HCT116 (cell line): ENCODE results near the gene RALGPS1. TPM values are rescaled to one million over a fixed set of nuclear protein-coding genes. Genes with fewer than 3 reads are reported as not detected.

Experiments used
- ATAC-seq: fragments of 200-7000 bp; cut with Tn5 transposase; 2 replicates; pipeline ENCODE4 v1.9.1; 2020; ENCODE audit warnings: mild to moderate bottlenecking, moderate library complexity
- BruUV-seq: library from RNA; stranded (reverse); fragments of 400-500 nt; replicated peaks from 2 replicates; lab custom pipeline; 2021; lab: Mats Ljungman, UMichigan
- CTCF ChIA-PET: fragments of 300-600 bp; sonication (Branson Sonifier 250); formaldehyde crosslinking; loops from one replicate; lab custom pipeline; 2021; ENCODE audit warnings: antibody characterized with exemption; lab: Charles Lee
- POLR2A ChIA-PET: fragments of 300-600, 350-600 bp; sonication (Branson Sonifier 250); formaldehyde crosslinking; loops from one replicate; lab custom pipeline; 2021; ENCODE audit warnings: antibody characterized with exemption; lab: Charles Lee
- RAD21 ChIA-PET, 2 experiments: fragments of 300-600 bp; sonication (Branson Sonifier 250); formaldehyde crosslinking; loops; one replicate each; lab custom pipeline; 2023; ENCODE audit warnings: low total read pairs in 2 of 2; ENCODE audit not compliant: uncharacterized antibody in 2 of 2, unreplicated experiment in 2 of 2, low non-redundant PET in 1 of 2; lab: Charles Lee
- DNase-seq: peaks from one replicate; pipeline ENCODE4 v3.0.0-alpha.2; 2010; ENCODE audit warnings: low read depth, low spot score
- H2AFZ ChIP-seq: fragments of 200-600 bp; shearing (Covaris generic), sonication (generic); 2 replicates; pipeline ENCODE4 v1.6.1; 2017; ENCODE audit warnings: low read depth, mixed run types, mixed read lengths, antibody characterized with exemption, low read length; ENCODE audit not compliant: poor library complexity, severe bottlenecking
- H3K27ac ChIP-seq: 2 replicates; pipeline ENCODE4 v1.5.1; 2012; ENCODE audit warnings: low read depth, low read length
- H3K27me3 ChIP-seq: fragments of 200-600 bp; sonication (generic); 2 replicates; pipeline ENCODE4 v1.6.1; 2016; ENCODE audit warnings: mixed run types, low read length, mixed read lengths; ENCODE audit not compliant: insufficient read depth
- H3K36me3 ChIP-seq, 2 experiments: fragments of 200-500 bp in 1 of 2; fragments of 200-600 bp in 1 of 2; sonication (Bioruptor generic) in 1 of 2; sonication (generic) in 1 of 2; 2 replicates each; pipeline versions ENCODE4 v1.5.1 to v1.6.1; 2014 to 2016; ENCODE audit warnings: low read length in 2 of 2, inconsistent platforms in 1 of 2, mixed read lengths in 1 of 2, mixed run types in 1 of 2; ENCODE audit not compliant: insufficient read depth in 2 of 2, control insufficient read depth in 1 of 2
- H3K4me1 ChIP-seq, 2 experiments: fragments of 200-600 bp in 1 of 2; sonication (generic) in 1 of 2; 2 replicates each; pipeline versions ENCODE4 v1.5.1 to v1.6.1; 2012 to 2017; ENCODE audit warnings: low read length in 2 of 2, inconsistent platforms in 1 of 2, mild to moderate bottlenecking in 1 of 2, mixed read lengths in 1 of 2, mixed run types in 1 of 2, moderate library complexity in 1 of 2; ENCODE audit not compliant: insufficient read depth in 2 of 2, control insufficient read depth in 1 of 2
- H3K4me2 ChIP-seq: fragments of 200-600 bp; sonication (generic); 2 replicates; pipeline ENCODE4 v1.6.1; 2017; ENCODE audit warnings: mixed run types, low read length, mixed read lengths
- H3K4me3 ChIP-seq, 2 experiments: fragments of 200-600 bp in 1 of 2; sonication (generic) in 1 of 2; replicated peaks in 1 of 2; 2 replicates each; pipeline ENCODE4 v1.5.1; 2011 to 2016; ENCODE audit warnings: low read length in 2 of 2, control low read depth in 1 of 2, low read depth in 1 of 2, mild to moderate bottlenecking in 1 of 2, mixed read lengths in 1 of 2, mixed run types in 1 of 2
- H3K79me2 ChIP-seq: fragments of 200-600 bp; sonication (generic); 2 replicates; pipeline ENCODE4 v1.6.1; 2017; ENCODE audit warnings: mild to moderate bottlenecking, mixed run types, low read length, moderate library complexity, mixed read lengths; ENCODE audit not compliant: insufficient read depth
- H3K9ac ChIP-seq: fragments of 200-600 bp; sonication (generic); 2 replicates; pipeline ENCODE4 v1.6.1; 2016; ENCODE audit warnings: low read length, mixed read lengths
- H3K9me2 ChIP-seq: fragments of 200-600 bp; sonication (generic), shearing (Covaris generic); 2 replicates; pipeline ENCODE4 v1.6.1; 2017; ENCODE audit warnings: mixed run types, mild to moderate bottlenecking, moderate library complexity; ENCODE audit not compliant: insufficient read depth
- H3K9me3 ChIP-seq, 2 experiments: fragments of 200-500 bp in 1 of 2; fragments of 200-600 bp in 1 of 2; sonication (Bioruptor generic) in 1 of 2; sonication (generic) in 1 of 2; 2 replicates each; pipeline ENCODE4 v1.6.1; 2014 to 2017; ENCODE audit warnings: low read length in 2 of 2, mixed read lengths in 2 of 2, inconsistent platforms in 1 of 2, low read depth in 1 of 2, mild to moderate bottlenecking in 1 of 2, mixed run types in 1 of 2, moderate library complexity in 1 of 2; ENCODE audit not compliant: control insufficient read depth in 1 of 2, insufficient read depth in 1 of 2
- H4K20me1 ChIP-seq: fragments of 200-600 bp; sonication (generic), shearing (Covaris generic); 2 replicates; pipeline ENCODE4 v1.6.1; 2017; ENCODE audit warnings: mixed run types, mild to moderate bottlenecking, moderate library complexity; ENCODE audit not compliant: insufficient read depth
- ELF1 ChIP-seq: IDR thresholded peaks from 2 replicates; pipeline ENCODE4 v1.6.1; 2012; ENCODE audit warnings: low read depth, borderline replicate concordance
- FOSL1 ChIP-seq: IDR thresholded peaks from 2 replicates; pipeline ENCODE4 v1.6.1; 2012; ENCODE audit warnings: low read depth
- POLR2A ChIP-seq: IDR thresholded peaks from 2 replicates; pipeline ENCODE4 v1.7.0; 2011; ENCODE audit warnings: borderline replicate concordance; ENCODE audit not compliant: insufficient read depth, insufficient read length; ENCODE audit errors: extremely low read depth
- RAD21 ChIP-seq: IDR thresholded peaks from 2 replicates; pipeline ENCODE4 v1.6.1; 2012; ENCODE audit warnings: low read depth, mild to moderate bottlenecking
- REST ChIP-seq: IDR thresholded peaks from 2 replicates; pipeline ENCODE4 v1.6.1; 2012; ENCODE audit warnings: low read depth
- TCF7L2 ChIP-seq: IDR thresholded peaks from 2 replicates; pipeline ENCODE4 v1.7.0; 2011; ENCODE audit warnings: borderline replicate concordance, inconsistent platforms; ENCODE audit not compliant: insufficient read depth, insufficient read length; ENCODE audit errors: extremely low read depth
- ZBTB33 ChIP-seq: IDR thresholded peaks from 2 replicates; pipeline ENCODE4 v1.6.1; 2011; ENCODE audit warnings: mild to moderate bottlenecking, low read length, moderate library complexity; ENCODE audit not compliant: insufficient replicate concordance; ENCODE audit errors: extremely low read depth
- ZFX ChIP-seq: fragments of 450-650 bp; IDR thresholded peaks from 2 replicates; pipeline ENCODE4 v1.6.1; 2017
- intact Hi-C: fragments of 100-400 bp; cut with micrococcal nuclease; formaldehyde crosslinking; loops from 2 replicates; pipeline ENCODE4 v1.10.0; 2022
- total RNA-seq: library from RNA; stranded (reverse); gene quantifications from one replicate; pipeline ENCODE4 v1.2.1, GENCODE V29; 2021; ENCODE audit not compliant: unreplicated experiment

Gene RALGPS1
- total RNA-seq, 1 experiment from 2014 or later, result 7.6 TPM

GRCh38 chr9:127033789-127034188 is 119.2 kb downstream of the RALGPS1 start:
- no peaks in the 10 kb centered on the region for H3K79me2 ChIP-seq
- POLR2A ChIA-PET, result no interaction called here
- no peaks in the 10 kb centered on the region for H3K9me2 ChIP-seq
- no peak for ATAC-seq
- TF ChIP-seq ZFX, result no peak
- TF ChIP-seq RAD21, result no peak
- TF ChIP-seq REST, result no peak
- H3K27ac ChIP-seq, result no peak overlapping the region
- intact Hi-C loops, result no loop called here
- H3K36me3 ChIP-seq, result no peaks in the 10 kb centered on the region
- H2AFZ ChIP-seq, result no peak overlapping the region
- no peak overlapping the region for H3K4me3 ChIP-seq
- H4K20me1 ChIP-seq, result no peaks in the 10 kb centered on the region
- CTCF ChIA-PET, result no interaction called here
- DNase-seq, result no peak
- H3K9ac ChIP-seq, result no peak overlapping the region
- H3K4me1 ChIP-seq, result no peaks in the 10 kb centered on the region
- no TSS peak for BruUV-seq
- no peaks in the 10 kb centered on the region for H3K27me3 ChIP-seq
- H3K9me3 ChIP-seq, result no peaks in the 10 kb centered on the region
- H3K4me2 ChIP-seq, result no peak overlapping the region
- RAD21 ChIA-PET, result no interaction called here

GRCh38 chr9:127034691-127035090 is 120.1 kb downstream of the RALGPS1 start:
- no TSS peak for BruUV-seq
- intact Hi-C loops, result no loop called here
- POLR2A ChIA-PET, result no interaction called here
- H3K9me3 ChIP-seq, result no peaks in the 10 kb centered on the region
- H3K27me3 ChIP-seq, result no peaks in the 10 kb centered on the region
- no peak overlapping the region for H3K4me2 ChIP-seq
- H3K36me3 ChIP-seq, result no peaks in the 10 kb centered on the region
- RAD21 ChIA-PET, result no interaction called here
- no peak overlapping the region for H3K27ac ChIP-seq
- H2AFZ ChIP-seq, result no peak overlapping the region
- CTCF ChIA-PET, result no interaction called here
- no peaks in the 10 kb centered on the region for H3K4me1 ChIP-seq
- no peaks in the 10 kb centered on the region for H3K9me2 ChIP-seq
- no peak overlapping the region for H3K9ac ChIP-seq
- no peak overlapping the region for H3K4me3 ChIP-seq
- H4K20me1 ChIP-seq, result no peaks in the 10 kb centered on the region
- DNase-seq (no peak), ATAC-seq (no peak)
- no peaks in the 10 kb centered on the region for H3K79me2 ChIP-seq
- TF ChIP-seq ZBTB33 (no peak), TCF7L2 (no peak), ZFX (no peak), ELF1 (no peak), FOSL1 (no peak), POLR2A (no peak)
- TF ChIP-seq, all 23 proteins: peak for 0
